ENCODE data around the gene ERI3. TPM values are rescaled to one million over a fixed set of nuclear protein-coding genes. Genes with fewer than 3 reads are reported as not detected.

ERI3 gene, protein sequence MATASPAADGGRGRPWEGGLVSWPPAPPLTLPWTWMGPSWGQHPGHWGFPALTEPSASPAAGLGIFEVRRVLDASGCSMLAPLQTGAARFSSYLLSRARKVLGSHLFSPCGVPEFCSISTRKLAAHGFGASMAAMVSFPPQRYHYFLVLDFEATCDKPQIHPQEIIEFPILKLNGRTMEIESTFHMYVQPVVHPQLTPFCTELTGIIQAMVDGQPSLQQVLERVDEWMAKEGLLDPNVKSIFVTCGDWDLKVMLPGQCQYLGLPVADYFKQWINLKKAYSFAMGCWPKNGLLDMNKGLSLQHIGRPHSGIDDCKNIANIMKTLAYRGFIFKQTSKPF
- 10 to 100 TPM; 66.8 to 70.8 (median 70.3) TPM for total RNA-seq

DNA sequence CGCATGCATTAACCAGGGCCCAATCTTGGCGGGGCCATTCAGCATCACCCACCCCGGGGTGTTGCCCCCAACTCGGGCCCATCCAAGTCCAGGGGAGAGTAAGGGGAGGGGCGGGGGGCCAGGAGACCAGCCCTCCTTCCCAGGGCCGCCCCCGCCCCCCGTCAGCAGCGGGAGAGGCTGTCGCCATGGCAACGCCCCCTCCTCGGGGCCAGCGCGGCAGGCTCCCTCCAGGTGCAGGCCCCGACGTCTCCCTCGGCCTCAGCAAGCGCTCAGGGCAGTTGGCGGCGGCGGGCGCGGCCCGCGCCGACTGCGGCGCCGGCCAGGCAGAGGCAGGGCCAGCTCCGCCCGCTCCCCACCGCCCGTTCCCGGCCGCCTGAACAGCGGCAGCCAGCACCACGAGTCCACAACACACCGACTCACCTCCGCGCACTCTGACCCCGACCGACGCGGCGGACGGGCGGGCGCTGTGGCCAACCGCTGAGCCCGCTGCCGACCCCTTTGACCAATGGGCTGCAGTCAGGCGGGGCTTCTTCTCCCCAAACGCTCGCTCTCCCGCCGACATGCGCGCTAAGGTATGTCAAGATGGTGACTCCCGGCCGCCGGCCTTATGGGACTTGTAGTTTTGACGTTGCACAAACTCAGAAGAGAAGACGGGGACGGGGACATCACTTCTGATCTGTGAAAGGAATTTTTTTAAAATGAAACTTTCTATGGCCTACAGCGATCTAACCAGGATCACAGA is at the start of gene ERI3:
Gene ERI3, minus strand, starts transcription at position 418 of the 742 bp plus-strand sequence. Its CDS starts 231 bp downstream, at position 187.
- ATAC-seq (peak; percentile 100), DNase-seq (peak; percentile 94)
- peak within 1 kb of the TSS; percentile 92 for H3K4me3 Mint-ChIP-seq
- H3K9me3 Mint-ChIP-seq = no peaks in the 10 kb centered on the region
- H3K27me3 Mint-ChIP-seq (ENCODE audit: low read depth) = no peaks in the 10 kb centered on the region
- peaks cover 32% of the 10 kb centered on the region for H3K4me1 Mint-ChIP-seq (ENCODE audit: low read depth)
- H3K36me3 Mint-ChIP-seq (ENCODE audit: insufficient read depth) = peaks cover 7% of the 10 kb centered on the region

DNA sequence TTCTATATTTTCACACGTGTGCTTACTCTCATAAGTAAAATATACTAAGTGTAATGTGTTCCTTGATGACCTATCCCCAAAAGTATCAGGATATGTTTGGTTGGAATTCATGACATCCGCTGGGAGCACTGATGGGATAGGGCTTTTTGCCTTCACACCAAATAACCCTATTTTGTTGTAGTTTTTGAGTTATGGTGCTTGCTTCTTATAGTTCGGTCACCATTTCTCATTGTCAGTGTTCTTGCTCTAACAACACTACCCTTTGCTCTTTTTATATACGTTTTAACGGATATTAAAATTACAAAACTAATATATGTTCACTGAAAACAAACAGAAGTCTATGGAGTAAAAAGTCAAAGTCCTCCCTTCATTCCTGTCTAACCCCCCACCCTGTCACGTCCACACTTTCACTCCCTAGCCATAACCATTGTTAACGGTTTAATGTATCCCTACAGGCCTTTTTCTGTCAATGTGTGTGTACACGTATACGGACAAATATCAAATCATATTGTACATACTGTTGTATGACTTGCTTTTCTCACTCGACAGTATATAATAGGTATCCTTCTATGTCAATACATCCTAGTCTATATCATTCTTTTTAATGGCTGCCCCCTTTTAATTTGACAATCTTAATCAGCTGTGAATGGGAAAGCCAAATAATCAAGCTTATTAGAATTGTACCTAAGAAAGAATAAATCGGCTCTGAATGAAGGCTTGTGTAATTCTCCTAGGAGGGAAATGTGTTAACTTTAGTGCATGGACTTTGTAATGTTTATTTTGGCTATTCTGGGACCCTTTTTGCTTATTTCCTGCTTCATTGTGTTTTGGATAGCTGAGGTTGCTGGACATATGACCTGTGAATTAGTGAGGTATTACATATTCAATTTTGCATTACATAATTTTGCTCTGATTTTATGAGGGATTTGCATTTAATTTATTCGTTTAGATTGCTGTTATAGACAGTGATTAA is 46.5 kb upstream of the ERI3 start:
- Mint-ChIP-seq H3K4me3 (no peak overlapping the region), H3K9me3 (no peaks in the 10 kb centered on the region), H3K36me3 (ENCODE audit: insufficient read depth) (no peaks in the 10 kb centered on the region), H3K4me1 (ENCODE audit: low read depth) (peaks cover 15% of the 10 kb centered on the region), H3K27me3 (ENCODE audit: low read depth) (peaks cover 68% of the 10 kb centered on the region)
- DNase-seq = no peak
- ATAC-seq = no peak

DNA sequence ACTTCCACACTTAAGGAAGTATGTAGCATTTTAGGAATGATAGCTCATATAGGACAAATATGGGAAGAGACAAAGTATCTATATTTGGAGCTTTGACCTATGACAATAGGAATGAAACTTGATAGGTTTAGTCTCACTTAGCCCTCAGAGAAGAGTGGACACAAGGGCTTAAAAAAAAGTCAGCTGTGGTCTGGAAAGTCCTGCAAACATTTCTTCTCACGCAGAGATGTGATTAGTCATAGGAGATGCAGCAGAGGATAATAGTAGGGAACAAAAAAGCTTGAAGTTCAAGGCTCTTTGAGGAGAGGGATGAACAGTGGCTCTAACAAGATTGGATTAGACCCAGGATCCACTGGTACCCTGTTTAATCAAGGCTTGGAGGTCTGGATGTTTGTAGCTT is 35.2 kb upstream of the ERI3 start:
- DNase-seq = no peak
- Mint-ChIP-seq H3K9me3 (no peaks in the 10 kb centered on the region), H3K36me3 (ENCODE audit: insufficient read depth) (no peaks in the 10 kb centered on the region), H3K27me3 (ENCODE audit: low read depth) (peaks cover 16% of the 10 kb centered on the region), H3K4me3 (no peak overlapping the region), H3K4me1 (ENCODE audit: low read depth) (no peaks in the 10 kb centered on the region)
- ATAC-seq = no peak

DNA sequence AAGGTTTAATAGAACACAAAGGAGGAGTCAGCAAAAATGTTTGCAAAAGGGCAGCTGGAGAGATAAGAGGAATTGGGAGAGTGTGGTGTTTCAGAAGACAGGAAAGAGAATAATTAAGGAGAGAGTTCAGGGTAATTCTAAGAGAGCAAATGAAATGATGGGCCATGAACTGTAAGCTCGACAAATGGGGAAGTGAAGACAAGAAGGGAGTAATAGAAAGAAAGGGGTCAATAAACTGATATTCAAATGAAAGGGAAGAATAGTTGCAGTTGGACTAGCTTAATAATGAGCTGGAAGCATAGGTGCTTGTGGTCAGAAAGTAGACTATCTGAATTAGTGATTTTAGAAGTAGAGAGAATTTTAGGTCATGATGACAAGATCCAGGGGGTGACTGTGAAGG is 34.4 kb upstream of the ERI3 start:
- no peaks in the 10 kb centered on the region for H3K9me3 Mint-ChIP-seq
- H3K27me3 Mint-ChIP-seq (ENCODE audit: low read depth) = peaks cover 14% of the 10 kb centered on the region
- no peak for DNase-seq
- H3K36me3 Mint-ChIP-seq (ENCODE audit: insufficient read depth) = no peaks in the 10 kb centered on the region
- ATAC-seq = no peak
- H3K4me3 Mint-ChIP-seq = no peak overlapping the region
- H3K4me1 Mint-ChIP-seq (ENCODE audit: low read depth) = no peaks in the 10 kb centered on the region

DNA sequence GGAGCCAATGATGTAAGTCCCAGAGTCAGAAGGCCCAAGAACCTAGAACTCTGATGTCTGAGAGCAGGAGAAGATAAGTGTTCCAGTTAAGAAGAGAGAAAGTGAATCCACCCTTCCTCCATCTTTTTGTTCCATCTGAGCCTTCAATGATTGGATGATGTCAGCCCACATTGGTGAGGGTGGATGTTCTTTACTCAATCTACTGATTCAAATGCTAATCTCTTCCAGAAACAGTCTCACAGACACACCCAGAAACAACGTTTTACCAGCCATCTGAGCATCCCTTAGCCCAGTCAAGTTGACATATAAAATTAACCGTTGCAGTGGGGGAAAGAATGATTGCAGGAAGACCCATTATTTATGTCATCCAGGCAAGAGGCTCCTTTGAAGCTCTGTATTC is 33.5 kb upstream of the ERI3 start:
- DNase-seq (no peak), ATAC-seq (no peak)
- H3K4me3 Mint-ChIP-seq = no peak overlapping the region
- H3K4me1 Mint-ChIP-seq (ENCODE audit: low read depth) = no peaks in the 10 kb centered on the region
- H3K9me3 Mint-ChIP-seq = no peaks in the 10 kb centered on the region
- peaks cover 9% of the 10 kb centered on the region for H3K27me3 Mint-ChIP-seq (ENCODE audit: low read depth)
- no peaks in the 10 kb centered on the region for H3K36me3 Mint-ChIP-seq (ENCODE audit: insufficient read depth)

DNA sequence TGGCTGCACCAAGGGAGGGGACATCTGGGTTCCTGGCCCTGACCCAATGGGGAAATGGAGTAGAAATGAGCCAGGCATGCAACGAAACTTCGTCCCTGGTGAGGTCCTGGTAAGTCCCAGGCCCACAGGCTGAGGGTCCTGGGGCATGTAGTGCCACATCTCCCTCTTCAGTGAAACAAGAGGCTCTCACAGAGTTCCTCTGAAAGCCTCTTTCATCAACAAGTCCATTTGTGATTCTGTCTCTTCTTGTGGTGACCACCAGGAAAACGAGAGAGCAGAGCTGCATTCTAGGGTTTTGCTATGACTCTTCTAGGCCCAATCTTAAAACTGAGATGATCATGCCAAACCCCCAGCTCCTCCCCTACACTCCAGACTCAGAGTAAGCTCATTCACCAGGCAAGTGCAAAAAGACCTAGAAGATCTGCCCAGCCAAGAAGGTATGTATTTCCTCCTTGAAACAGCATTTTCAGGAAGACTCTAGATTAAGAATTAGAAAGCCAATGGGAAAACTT is 25.7 kb upstream of the ERI3 start:
- ATAC-seq (no peak), DNase-seq (no peak)

DNA sequence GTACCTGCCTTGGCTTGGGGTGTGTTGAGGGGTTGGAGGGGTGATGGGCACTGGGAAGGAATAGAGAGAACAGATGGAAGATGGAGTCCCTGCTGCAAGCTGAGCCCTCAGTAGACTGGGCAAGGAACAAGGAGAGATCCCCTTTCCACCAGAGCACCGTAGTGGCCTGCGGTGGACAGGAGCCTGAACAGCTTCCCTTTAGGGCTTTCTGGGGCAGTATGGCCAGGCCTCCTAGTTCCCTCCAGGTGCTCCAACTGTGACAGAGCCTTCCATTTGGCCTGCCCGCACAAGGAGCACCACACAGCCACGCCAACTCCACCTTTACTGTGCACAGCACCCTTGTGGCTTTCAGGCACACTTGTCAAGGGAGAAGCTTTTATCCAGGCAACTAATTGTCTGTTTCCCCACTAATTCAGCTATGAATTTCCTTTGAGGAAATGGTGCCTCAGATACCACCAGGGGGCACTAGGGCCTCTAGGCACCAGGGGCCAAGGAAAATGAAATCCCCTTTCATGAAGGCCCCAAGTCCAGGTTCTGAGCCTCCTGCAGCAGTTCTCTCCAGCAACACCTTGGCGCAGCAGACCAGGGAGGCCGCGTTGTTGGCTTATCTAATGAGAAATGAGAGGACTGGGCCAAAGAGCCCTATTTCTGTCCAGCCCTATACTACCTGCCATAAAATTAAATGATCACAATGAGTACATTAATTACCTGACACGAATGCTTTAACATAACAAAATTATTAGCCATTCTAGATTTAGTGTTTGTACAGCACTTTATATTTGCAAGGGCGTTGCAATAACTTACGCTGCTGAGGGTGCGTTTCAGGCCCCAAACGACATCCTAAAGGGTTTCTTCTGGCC is 23.1 kb upstream of the ERI3 start:
- Mint-ChIP-seq H3K36me3 (ENCODE audit: insufficient read depth) (no peaks in the 10 kb centered on the region), H3K4me1 (ENCODE audit: low read depth) (no peaks in the 10 kb centered on the region), H3K27me3 (ENCODE audit: low read depth) (no peaks in the 10 kb centered on the region), H3K9me3 (no peaks in the 10 kb centered on the region), H3K4me3 (no peak overlapping the region)
- DNase-seq = peak; percentile 40
- peak in 1 of 2 donors; percentile 43 for ATAC-seq

More for the DNA sequence above, 25.7 kb upstream of the ERI3 start:
- Mint-ChIP-seq H3K9me3 (no peaks in the 10 kb centered on the region), H3K4me3 (no peak overlapping the region), H3K27me3 (ENCODE audit: low read depth) (peaks cover 2% of the 10 kb centered on the region), H3K4me1 (ENCODE audit: low read depth) (no peaks in the 10 kb centered on the region), H3K36me3 (ENCODE audit: insufficient read depth) (no peaks in the 10 kb centered on the region)

DNA sequence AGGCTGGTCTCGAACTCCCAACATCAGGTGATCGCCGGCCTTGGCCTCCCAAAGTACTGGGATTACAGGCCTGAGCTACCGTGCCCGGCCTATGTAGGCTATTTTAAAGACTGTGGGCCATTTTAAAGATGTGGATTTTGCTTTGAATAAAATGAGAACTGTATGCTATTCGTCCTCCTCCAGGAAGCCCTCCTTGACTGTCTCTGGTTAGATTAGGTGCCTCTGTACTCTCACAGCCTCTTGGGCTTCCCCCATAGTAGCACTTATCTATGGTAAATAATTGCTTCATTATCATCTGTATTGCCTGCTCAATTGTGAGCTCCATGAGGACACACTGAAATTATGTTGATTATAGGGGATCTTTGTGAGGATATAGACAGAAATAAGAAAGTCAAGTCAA is 20.5 kb upstream of the ERI3 start:
- no peak for ATAC-seq
- DNase-seq = no peak
- Mint-ChIP-seq H3K36me3 (ENCODE audit: insufficient read depth) (no peaks in the 10 kb centered on the region), H3K27me3 (ENCODE audit: low read depth) (no peaks in the 10 kb centered on the region), H3K4me3 (no peak overlapping the region), H3K4me1 (ENCODE audit: low read depth) (no peaks in the 10 kb centered on the region), H3K9me3 (no peaks in the 10 kb centered on the region)

DNA sequence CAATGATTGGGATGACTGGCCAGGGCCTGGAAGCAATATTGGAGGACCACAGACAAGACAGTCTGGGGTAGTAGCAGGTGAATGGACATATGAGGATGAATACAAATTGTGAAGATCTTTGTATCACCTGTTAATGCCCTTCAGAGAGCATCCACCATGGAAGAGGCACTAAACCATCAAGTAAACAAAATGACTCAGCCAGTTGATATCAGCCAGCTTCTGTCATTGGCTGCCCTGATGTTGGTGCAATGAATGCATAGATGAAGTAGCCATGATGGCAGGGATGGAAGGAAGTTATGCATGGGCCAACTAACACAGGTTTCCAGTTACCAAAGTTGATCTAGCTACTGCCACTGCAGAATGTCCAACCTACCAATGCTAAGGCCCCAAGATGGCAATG is 16.1 kb upstream of the ERI3 start:
- Mint-ChIP-seq H3K36me3 (ENCODE audit: insufficient read depth) (no peaks in the 10 kb centered on the region), H3K27me3 (ENCODE audit: low read depth) (peaks cover 3% of the 10 kb centered on the region), H3K9me3 (no peaks in the 10 kb centered on the region), H3K4me1 (ENCODE audit: low read depth) (no peaks in the 10 kb centered on the region), H3K4me3 (no peak overlapping the region)
- no peak for ATAC-seq
- no peak for DNase-seq

DNA sequence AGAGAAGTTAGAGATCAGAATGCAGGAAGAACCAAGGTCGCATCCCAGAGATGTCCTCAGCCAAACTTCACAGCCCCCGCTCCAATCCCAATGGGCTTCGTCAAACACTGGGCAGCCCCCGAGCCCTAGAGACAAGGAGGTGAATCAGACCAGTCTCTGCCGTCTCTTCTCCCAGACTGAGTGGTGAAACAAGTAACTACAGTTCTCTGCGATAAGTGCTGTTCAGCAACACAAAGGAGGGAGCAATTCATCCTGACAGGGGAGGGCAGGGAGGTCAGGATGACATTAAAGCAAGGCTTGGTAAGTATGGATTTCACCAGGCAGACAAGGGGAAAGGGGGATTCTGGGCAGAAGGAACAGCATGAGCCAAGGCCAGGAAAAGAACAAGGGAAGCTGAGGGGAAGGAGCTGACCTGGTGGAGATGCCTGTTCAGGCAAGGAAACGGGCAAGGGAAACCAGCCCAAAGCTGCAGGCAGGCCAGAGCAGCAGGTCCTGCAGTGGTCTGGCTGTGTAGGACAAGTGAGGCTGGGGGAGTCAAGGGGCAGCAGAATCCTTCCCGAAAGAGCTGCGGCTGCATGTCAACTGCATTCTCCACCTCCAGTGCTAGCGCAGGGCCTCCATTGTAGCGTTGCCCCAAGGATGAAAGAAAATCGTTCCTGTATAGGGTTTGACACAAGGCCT is 13.6 kb upstream of the ERI3 start:
- H3K9me3 Mint-ChIP-seq = no peaks in the 10 kb centered on the region

DNA sequence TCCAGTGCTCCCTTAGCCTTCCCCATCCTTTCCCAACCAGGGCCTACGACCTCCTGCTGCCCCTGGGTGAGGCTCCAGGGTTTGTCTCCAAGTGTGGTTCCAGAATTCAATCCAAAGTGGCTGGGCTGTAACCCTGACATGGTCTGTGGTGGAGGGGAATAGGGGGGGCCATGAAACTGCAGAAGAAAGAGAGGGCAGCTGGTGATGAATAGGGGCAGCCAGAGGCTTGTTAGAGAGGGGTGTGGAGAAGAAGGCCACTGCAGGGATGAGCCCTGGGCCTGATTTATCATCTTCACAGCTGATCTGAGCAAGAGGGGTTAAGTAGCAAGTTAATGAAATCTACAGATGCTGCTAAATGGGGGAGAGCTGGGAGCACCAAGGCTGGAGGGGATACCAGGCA is 12.9 kb upstream of the ERI3 start:
- H3K27me3 Mint-ChIP-seq (ENCODE audit: low read depth) = peaks cover 3% of the 10 kb centered on the region
- no peaks in the 10 kb centered on the region for H3K36me3 Mint-ChIP-seq (ENCODE audit: insufficient read depth)
- no peak overlapping the region for H3K4me3 Mint-ChIP-seq
- no peaks in the 10 kb centered on the region for H3K4me1 Mint-ChIP-seq (ENCODE audit: low read depth)
- no peaks in the 10 kb centered on the region for H3K9me3 Mint-ChIP-seq
- DNase-seq (no peak), ATAC-seq (no peak)

More for the DNA sequence above, 13.6 kb upstream of the ERI3 start:
- no peak for DNase-seq
- Mint-ChIP-seq H3K27me3 (ENCODE audit: low read depth) (peaks cover 3% of the 10 kb centered on the region), H3K4me1 (ENCODE audit: low read depth) (no peaks in the 10 kb centered on the region), H3K4me3 (no peak overlapping the region), H3K36me3 (ENCODE audit: insufficient read depth) (no peaks in the 10 kb centered on the region)
- no peak for ATAC-seq

DNA sequence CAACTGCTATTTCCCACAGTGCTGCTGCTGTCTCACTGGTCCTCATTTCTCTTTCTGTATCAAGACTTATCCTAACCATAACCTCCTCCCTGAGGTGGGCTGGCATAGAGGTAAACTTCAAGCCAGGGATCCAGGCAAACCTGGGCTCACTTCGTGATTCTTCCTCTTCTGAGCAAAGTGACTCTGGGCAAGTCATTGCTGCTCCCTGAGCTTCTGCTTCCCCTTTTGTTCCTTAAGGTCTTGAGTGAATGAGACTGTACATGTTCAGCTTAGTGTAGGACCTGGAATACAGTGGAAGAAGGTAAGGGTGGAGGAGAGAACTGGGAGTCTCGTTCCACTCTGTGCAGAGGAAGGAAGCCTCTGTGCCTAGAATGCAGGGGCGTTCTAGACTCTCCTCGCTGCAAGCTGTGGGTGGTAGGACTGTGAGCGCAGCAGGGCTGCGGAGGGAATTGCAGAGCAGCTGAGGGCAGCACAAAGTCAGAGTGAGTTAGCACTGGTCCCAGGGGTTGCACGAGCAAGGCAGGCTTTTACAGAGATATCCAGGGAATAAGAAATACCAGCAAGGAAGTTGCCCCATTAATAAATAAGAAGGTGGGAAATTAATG is 11.4 kb upstream of the ERI3 start:
- DNase-seq (no peak), ATAC-seq (no peak)
- H3K4me1 Mint-ChIP-seq (ENCODE audit: low read depth) = no peaks in the 10 kb centered on the region
- no peaks in the 10 kb centered on the region for H3K9me3 Mint-ChIP-seq
- H3K4me3 Mint-ChIP-seq = no peak overlapping the region
- no peaks in the 10 kb centered on the region for H3K36me3 Mint-ChIP-seq (ENCODE audit: insufficient read depth)
- H3K27me3 Mint-ChIP-seq (ENCODE audit: low read depth) = peaks cover 3% of the 10 kb centered on the region

DNA sequence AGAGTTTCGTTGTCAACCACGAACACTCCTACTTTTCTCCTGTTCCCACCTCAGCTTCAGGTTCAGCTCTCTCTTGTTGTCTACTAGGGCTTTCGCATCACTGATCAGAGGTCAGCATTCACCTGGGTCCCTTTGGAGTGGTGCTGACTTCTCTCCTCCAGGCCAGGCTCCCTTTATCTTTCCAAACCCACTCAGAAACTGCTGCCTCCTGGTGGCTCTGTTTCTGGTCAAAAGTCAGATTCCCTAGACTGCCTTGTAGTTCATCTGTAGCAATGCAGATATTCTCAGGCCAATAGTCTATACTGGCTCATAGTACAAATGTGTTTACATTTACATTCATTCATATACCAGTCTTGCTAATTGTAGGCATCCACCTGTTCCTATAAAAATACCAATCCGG is 6.4 kb upstream of the ERI3 start:
- Mint-ChIP-seq H3K36me3 (ENCODE audit: insufficient read depth) (no peaks in the 10 kb centered on the region), H3K9me3 (no peaks in the 10 kb centered on the region), H3K27me3 (ENCODE audit: low read depth) (peaks cover 2% of the 10 kb centered on the region), H3K4me3 (no peak overlapping the region), H3K4me1 (ENCODE audit: low read depth) (no peaks in the 10 kb centered on the region)
- ATAC-seq (no peak), DNase-seq (no peak)

All from activated T-cell treated with anti-CD3 and anti-CD28 coated beads, Interleukin-2, amount 50 U/mL, for 4 hours (primary cell).